Adrenal gland (tissue), 12 donors: Measurements from ENCODE around the gene GOT1. TPM values are rescaled to one million over a fixed set of nuclear protein-coding genes. Genes with fewer than 3 reads are reported as not detected.

ENCODE experiments used
- DNase-seq, 7 donors: peaks; one replicate each; pipeline ENCODE4 v3.0.0-alpha.2; 2019 to 2020
- H3K27ac ChIP-seq, 5 donors: fragments of 200-600 bp; sonication (generic) in 4 of 5; 1 replicate in 3 of 5; 2 replicates in 2 of 5; pipeline versions ENCODE4 v1.5.1 to v1.8.0; 2016 to 2020; ENCODE audit warnings: mild to moderate bottlenecking in 1 of 5
- H3K27me3 ChIP-seq: fragments of 200-600 bp; 2 replicates; pipeline ENCODE4 v1.8.0; 2021
- H3K36me3 ChIP-seq, 2 donors: fragments of 200-600 bp; replicated peaks in 1 of 2; 1 replicate in 1 of 2; 2 replicates in 1 of 2; pipeline versions ENCODE4 v1.5.1 to v1.8.0; 2018 to 2022
- H3K4me1 ChIP-seq, 2 donors: fragments of 200-600 bp; replicated peaks in 1 of 2; 1 replicate in 1 of 2; 2 replicates in 1 of 2; pipeline versions ENCODE4 v1.5.1 to v1.8.0; 2018 to 2021
- H3K4me3 ChIP-seq, 4 donors: fragments of 200-600 bp; sonication (generic) in 3 of 4; one replicate each; pipeline ENCODE4 v1.5.1; 2016 to 2018
- H3K9me3 ChIP-seq, 3 donors: fragments of 200-600 bp; sonication (generic) in 1 of 3; replicated peaks in 1 of 3; 1 replicate in 2 of 3; 2 replicates in 1 of 3; pipeline versions ENCODE4 v1.5.1 to v1.8.0; 2016 to 2021
- POLR2A ChIP-seq, 2 donors: fragments of 450-650 bp; IDR thresholded peaks; one replicate each; pipeline ENCODE4 v1.6.1; 2017; ENCODE audit warnings: antibody characterized with exemption in 2 of 2, mild to moderate bottlenecking in 2 of 2, moderate library complexity in 1 of 2
- WGBS, 4 donors: extraction: QIAGEN DNeasy Blood & Tissue Kit in 2 of 4; methylation state at CpG; one replicate each; pipeline versions ENCODE4 v1.1.5 to v1.1.7; 2013 to 2017; 5-methylcytosine and 5-hydroxymethylcytosine counted together
- intact Hi-C, 2 donors: fragments of 100-400 bp; cut with DNase I; formaldehyde crosslinking; loops; one replicate each; pipeline versions ENCODE4 v1.14.1 to v1.15.0; 2022 to 2023
- polyA plus RNA-seq, 3 donors: library from polyadenylated mRNA; stranded (reverse); fragments of 200-250 nt in 2 of 3; fragments of 350-450 nt in 1 of 3; fragmentation: Illumina TruSeq in 1 of 3; extraction: RNeasy Lipid Tissue Mini Kit (QIAGEN cat#74804) in 1 of 3; gene quantifications; one replicate each; pipeline ENCODE4 v1.2.3, GENCODE V29; 2013 to 2014
- total RNA-seq, 9 donors: library from RNA; depleted of rRNA in 4 of 9; stranded (reverse); fragments of >200 nt in 4 of 9; fragments of 120-200 nt in 1 of 9; fragmentation: NEBNext Ultra II Directional in 1 of 9; extraction: Animal tissue kit (Norgen Biotek cat#: 25700) in 1 of 9; gene quantifications; one replicate each; pipeline versions ENCODE4 v1.1.0 to v1.2.4, GENCODE V29; 2013 to 2023
- TF ChIP-seq, protein P1 (sequence below), 6 experiments: fragments of 450-650 bp in 4 of 6; fragments of 200-600 bp in 2 of 6; sonication (generic) in 1 of 6; IDR thresholded peaks; 1 replicate in 5 of 6; 2 replicates in 1 of 6; pipeline versions ENCODE4 v1.5.1 to v1.8.0; 2016 to 2021; ENCODE audit warnings: antibody characterized with exemption in 6 of 6, mild to moderate bottlenecking in 2 of 6, moderate library complexity in 1 of 6
- donor health status: healthy with polysubstance abuse.
- donor health status: Bipolar disorder and iron deficiency.
- donor health status: DM: yes; HTN: yes; CAD: no.
- donor health status: DM: no; HTN: no; CAD: no.
- donor health status: DM: no; HTN: no; CAD: no.
- donor health status: DM: yes; HTN: yes; CAD: no.

Gene GOT1
- total and polyA plus RNA-seq, 12 donors: 10.7 to 139 (median 29.8) TPM

DNA sequence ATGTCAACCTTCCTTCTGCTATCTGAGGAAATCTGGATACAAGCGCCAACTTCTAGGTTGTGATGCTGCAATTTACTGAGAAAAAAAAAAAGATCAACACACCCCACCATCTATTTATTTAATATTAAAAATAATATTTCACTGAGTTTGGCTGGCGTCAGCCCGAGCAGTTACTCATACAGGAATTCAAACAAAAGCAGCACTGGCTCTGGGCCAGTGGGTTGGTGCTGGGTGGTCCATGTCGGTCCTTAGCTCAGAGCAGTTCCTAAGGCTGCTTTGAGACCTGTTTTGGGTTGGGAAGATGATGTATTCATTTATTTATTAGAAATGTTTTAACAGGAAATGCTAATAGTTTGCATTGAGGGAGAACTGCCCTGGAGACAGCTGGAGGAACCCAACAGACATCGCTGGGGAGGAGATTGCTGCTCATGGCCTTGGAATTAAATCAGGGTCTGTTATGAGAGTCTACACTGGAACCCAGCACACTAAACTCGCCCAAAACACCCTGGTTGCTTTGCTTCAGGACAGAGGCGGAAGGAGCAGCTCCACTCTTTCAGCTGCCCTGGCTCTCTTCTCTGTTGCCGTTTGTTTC is 36.3 kb upstream of the GOT1 start:
- peaks cover 24% of the 10 kb centered on the region for H3K27me3 ChIP-seq
- WGBS, 4 donors: 50 to 64% (median 63%) methylated on average over 8 of the region's 8 CpGs
- H3K36me3 ChIP-seq: no peaks in the 10 kb centered on the region
- no peak for TF ChIP-seq POLR2A (IDR thresholded peaks at IDR 0.05)
- TF ChIP-seq, protein P1, sequence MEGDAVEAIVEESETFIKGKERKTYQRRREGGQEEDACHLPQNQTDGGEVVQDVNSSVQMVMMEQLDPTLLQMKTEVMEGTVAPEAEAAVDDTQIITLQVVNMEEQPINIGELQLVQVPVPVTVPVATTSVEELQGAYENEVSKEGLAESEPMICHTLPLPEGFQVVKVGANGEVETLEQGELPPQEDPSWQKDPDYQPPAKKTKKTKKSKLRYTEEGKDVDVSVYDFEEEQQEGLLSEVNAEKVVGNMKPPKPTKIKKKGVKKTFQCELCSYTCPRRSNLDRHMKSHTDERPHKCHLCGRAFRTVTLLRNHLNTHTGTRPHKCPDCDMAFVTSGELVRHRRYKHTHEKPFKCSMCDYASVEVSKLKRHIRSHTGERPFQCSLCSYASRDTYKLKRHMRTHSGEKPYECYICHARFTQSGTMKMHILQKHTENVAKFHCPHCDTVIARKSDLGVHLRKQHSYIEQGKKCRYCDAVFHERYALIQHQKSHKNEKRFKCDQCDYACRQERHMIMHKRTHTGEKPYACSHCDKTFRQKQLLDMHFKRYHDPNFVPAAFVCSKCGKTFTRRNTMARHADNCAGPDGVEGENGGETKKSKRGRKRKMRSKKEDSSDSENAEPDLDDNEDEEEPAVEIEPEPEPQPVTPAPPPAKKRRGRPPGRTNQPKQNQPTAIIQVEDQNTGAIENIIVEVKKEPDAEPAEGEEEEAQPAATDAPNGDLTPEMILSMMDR (IDR thresholded peaks at IDR 0.05): no peak
- no peak overlapping the region for H3K4me3 ChIP-seq
- peak in 1 of 7 donors; percentile 18 for DNase-seq
- intact Hi-C loops: no loop called here
- no peaks in the 10 kb centered on the region for H3K4me1 ChIP-seq
- H3K9me3 ChIP-seq: no peaks in the 10 kb centered on the region
- no peak overlapping the region for H3K27ac ChIP-seq

DNA sequence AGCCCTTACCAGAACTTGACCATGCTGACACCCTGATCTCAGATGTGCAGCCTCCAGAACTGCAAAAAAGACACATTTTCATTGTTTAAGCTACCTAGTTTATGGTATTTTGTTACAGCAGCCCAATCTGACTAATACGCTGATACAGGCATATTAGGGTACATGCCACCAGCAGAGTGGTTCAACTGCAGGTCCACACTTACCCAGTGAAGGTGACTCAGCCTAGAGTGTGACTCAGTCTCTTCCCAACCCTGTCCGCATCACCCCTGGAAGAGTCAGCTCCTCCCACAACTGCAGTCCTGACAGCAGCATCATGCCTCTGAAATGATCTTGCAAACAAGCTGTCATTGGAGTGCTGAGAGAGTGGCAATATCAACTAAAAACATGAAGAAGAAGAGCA is 30.8 kb upstream of the GOT1 start:
- peaks cover 22% of the 10 kb centered on the region for H3K27me3 ChIP-seq
- no peaks in the 10 kb centered on the region for H3K9me3 ChIP-seq
- intact Hi-C loops: no loop called here
- no peaks in the 10 kb centered on the region for H3K36me3 ChIP-seq
- no peak for DNase-seq
- no peaks in the 10 kb centered on the region for H3K4me1 ChIP-seq
- no peak overlapping the region for H3K27ac ChIP-seq
- no peak overlapping the region for H3K4me3 ChIP-seq
- 50 to 97% (median 72%) methylated on average over 1 to 2 of the region's 2 CpGs for WGBS, 4 donors
- TF ChIP-seq POLR2A (IDR thresholded peaks at IDR 0.05): no peak
- TF ChIP-seq, protein P1 (IDR thresholded peaks at IDR 0.05): no peak

DNA sequence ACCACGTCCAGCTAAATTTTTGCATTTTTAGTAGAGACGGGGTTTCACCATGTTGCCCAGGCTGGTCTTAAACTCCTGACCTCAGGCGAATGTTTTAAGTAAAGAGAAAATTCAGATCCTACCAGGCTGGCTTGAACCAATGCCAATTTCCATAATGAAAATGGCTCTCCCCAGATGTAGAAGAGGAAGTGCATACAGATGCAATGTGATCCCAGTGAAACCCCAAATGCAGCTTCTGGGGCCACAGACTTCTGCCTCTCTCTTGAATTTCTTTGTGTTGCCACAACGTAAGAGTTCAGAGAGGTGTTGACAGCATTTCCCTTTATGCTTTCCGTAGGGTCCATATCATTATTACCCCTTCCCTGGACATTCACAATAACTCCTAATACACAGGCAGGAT is 29.6 kb upstream of the GOT1 start:
- no peak for DNase-seq
- intact Hi-C loops: no loop called here
- H3K36me3 ChIP-seq: no peaks in the 10 kb centered on the region
- 64 to 81% (median 72%) methylated on average over 5 of the region's 5 CpGs for WGBS, 4 donors
- H3K4me1 ChIP-seq: no peaks in the 10 kb centered on the region
- peaks cover 26% of the 10 kb centered on the region for H3K27me3 ChIP-seq
- no peak overlapping the region for H3K4me3 ChIP-seq
- no peak for TF ChIP-seq POLR2A (IDR thresholded peaks at IDR 0.05)
- no peak overlapping the region for H3K27ac ChIP-seq
- no peaks in the 10 kb centered on the region for H3K9me3 ChIP-seq

DNA sequence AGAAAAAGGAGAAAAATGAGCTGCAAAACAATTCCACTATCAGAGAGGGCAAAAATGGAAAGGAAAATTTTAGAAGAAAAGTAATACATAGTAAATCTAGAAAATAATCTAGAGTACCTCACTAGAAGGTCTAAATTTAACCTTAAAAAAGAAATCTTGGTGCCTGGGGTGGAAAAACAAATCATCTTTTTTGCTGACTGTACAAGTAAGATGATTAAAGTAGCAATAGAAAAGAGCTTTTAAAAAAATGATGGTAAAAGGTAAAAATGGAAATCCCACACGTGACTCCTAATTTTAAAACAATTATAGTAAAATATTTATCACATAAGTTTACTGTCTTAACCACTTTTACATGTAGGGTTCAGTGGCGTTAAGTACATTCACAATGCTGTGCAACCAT is 28.8 kb upstream of the GOT1 start:
- Histone ChIP-seq H3K27ac (no peak overlapping the region), H3K27me3 (peaks cover 32% of the 10 kb centered on the region), H3K4me3 (no peak overlapping the region), H3K4me1 (no peaks in the 10 kb centered on the region), H3K9me3 (no peaks in the 10 kb centered on the region), H3K36me3 (no peaks in the 10 kb centered on the region)
- no peak for DNase-seq
- intact Hi-C loops: no loop called here
- WGBS, 4 donors: 54 to 65% (median 55%) methylated on average over 2 of the region's 2 CpGs
- TF ChIP-seq, protein P1 (IDR thresholded peaks at IDR 0.05): no peak
- TF ChIP-seq POLR2A (IDR thresholded peaks at IDR 0.05): no peak

DNA sequence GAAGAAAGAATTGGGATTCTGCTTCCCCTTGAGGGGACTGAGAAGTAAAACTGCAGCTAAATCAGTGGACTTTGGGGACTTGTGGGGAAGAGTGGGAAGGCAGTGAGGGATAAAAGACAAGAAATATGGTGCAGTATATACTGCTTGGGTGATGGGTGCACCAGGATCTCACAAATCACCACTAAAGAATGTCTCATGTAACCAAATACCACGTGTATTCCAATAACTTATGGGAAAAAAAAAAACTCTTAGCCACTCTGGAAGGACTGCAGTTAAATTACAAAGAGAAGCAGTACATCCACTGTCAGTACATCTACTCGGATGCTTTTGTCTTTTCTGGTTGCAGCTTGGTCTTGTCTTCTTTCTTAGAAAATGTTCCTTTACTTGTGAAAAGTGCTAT is 27.4 kb upstream of the GOT1 start:
- H3K9me3 ChIP-seq: no peaks in the 10 kb centered on the region
- H3K27ac ChIP-seq: no peak overlapping the region
- no peak for DNase-seq
- H3K4me3 ChIP-seq: no peak overlapping the region
- WGBS, 4 donors: 36 to 47% (median 40%) methylated on average over 2 of the region's 2 CpGs
- intact Hi-C loops: no loop called here
- H3K4me1 ChIP-seq: no peaks in the 10 kb centered on the region
- TF ChIP-seq, protein P1 (IDR thresholded peaks at IDR 0.05): no peak
- no peak for TF ChIP-seq POLR2A (IDR thresholded peaks at IDR 0.05)
- peaks cover 33% of the 10 kb centered on the region for H3K27me3 ChIP-seq
- no peaks in the 10 kb centered on the region for H3K36me3 ChIP-seq
